ENCODE data around the gene HMCN1.

Gene HMCN1

DNA sequence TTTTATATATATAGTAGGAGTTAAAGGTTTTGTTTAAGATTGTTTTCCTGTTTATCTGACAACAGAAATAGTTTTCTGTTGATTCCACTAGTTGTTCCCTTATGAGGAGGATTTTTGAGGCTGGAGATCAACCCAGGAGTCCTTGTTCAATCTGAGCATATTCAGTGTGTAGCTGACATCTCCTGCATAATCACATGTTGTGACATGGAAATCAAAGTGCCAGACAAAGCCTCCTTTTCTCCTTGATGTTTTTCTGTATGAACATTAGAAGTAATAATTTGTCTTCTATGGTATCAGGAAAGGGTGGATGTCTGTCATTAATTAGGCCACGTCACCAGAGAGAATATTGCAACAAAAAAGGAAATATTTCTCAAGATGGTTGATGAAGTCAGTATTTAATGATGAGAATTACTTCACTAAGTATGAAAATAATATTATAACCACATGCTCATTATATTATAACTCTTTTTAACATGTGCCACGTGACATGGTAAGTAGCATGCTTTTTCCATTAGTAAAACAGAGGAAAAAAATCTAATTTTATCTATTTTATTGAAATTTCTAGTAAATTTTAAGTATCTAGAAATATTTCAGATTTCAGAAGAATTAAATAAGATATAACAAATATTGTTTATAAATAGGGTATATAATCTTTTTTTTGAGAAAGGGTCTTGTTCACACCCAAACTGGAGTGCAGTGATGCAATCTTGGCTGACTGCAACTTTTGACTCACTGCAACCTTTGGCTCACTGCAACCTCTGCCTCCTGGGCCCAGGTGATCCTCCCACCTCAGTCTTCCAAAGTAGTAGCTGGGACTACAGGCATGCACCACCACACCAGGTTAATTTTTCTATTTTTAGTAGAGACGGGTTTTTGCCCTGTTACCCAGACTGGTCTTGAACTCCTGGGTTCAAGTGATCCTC lies 223.5 kb downstream of the HMCN1 start:
- H3K4me3 ChIP-seq (ENCODE audit: low read depth, low read length) = no peak overlapping the region

DNA sequence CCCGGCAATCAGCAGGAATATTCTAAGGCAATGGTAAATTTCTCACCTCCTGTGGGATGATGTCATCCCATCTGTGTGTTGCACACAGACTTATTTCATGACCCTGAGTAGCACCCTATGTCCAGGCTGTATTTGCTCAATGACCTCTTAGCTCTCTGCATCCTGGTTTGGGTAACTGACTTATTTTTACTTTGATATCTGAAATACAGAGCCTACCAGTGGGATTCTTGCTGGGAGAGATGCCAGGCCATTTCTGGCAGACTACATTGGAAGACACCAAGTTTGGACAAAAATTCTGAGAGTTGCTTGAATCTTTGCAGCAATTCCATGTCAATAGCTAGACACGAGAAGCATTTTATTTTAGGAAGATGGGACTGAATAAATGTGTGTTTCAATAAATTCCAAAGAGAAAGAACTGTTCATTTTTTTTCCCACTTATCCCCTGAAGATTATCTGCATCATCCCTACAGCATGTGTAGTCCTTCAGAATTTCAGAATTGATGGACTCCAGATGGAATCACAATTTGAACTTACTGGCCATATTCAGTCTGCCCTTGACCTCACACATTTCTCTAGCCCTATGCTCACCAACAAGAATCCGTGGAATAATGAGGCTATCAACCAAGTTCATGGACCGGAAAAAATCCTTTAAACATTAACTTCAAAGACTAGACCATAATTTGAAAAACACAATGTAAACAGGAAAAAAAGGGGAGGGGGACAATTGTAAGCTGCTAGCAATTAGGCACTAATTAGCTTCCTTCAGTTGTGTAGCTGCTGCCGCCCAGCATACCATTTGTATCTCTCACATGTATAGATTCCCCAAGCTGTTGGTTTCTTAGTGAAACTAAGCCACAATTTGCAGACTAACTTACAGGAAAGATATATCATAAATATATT lies 226.5 kb downstream of the HMCN1 start:
- H3K4me3 ChIP-seq (ENCODE audit: low read depth, low read length) = no peak overlapping the region

DNA sequence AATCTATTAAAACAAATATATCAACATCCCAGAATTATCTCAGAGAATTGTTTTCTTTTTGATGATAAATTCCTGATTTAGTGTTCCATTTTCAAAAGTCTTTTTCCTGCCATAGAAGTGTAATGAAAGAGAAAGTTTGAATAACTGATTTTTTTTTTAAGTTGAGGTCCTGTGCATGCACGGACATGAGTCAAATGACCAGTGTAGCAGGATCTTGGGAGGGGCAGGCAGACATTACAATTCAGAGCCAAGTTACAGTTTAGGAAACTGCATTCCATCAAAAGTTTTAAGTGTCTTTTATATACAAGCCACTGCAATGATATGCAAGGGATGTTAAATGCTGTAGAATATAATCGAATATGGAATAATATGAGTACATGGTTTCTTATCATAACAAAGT lies 227.5 kb downstream of the HMCN1 start:
- H3K4me3 ChIP-seq (ENCODE audit: low read depth, low read length) = no peak overlapping the region

DNA sequence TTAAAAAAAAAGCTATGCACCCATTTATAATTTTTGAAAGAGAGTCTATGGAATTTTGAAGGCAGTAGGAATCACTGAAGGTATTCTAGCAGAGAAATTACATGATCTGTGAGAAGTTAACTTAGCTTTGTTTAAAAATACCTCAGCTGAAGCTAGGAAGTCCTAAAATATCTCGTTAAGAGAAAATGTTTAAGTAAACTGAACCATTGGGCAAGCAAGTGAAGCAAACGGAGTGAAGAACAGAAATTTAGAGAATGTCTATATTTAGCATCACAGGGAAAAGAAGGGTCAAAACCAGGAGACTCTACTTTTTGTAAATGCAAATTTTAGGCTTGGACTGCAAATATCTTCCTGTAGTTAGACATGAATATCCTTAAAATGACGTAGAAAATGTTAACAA lies 230.8 kb downstream of the HMCN1 start:
- no peak overlapping the region for H3K4me3 ChIP-seq (ENCODE audit: low read depth, low read length)

DNA sequence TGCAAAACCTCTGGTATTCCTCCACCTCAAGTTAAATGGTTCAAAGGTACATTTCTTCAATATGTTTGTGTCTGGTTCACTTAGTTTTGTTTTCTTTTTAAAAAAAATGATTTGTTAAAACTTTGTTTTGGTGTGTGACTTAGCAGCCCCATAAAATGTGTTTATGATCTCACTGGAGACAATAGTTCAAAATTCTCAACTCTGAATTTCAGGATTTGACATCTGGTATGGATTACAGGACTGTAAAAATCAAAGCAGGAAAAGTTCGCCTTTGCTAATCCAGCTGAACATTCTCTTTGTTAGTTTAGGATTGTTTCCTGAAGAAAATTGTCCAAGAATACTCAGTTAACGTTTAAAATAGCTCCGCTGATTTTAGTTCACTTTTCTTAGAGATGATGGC lies 231.7 kb downstream of the HMCN1 start:
- H3K4me3 ChIP-seq (ENCODE audit: low read depth, low read length) = no peak overlapping the region

DNA sequence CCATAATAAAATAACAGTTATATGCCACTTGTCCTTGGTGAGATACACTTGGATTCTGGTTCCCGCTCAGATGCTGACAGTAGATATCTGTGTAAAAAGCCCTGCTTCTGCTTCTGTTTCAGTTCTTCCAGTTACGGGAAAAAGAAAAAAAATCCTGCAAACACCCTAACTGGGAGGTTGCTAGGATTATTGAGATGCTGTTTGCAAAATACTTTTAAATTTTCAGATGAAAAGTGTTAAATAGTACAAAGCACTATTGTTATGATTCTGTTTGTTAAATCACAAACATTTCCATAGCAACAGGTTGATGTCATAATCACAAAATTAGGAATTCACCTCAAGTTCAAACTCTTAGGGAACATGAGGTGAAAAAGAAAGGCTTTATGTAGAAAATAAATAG lies 232.3 kb downstream of the HMCN1 start:
- no peak overlapping the region for H3K4me3 ChIP-seq (ENCODE audit: low read depth, low read length)

DNA sequence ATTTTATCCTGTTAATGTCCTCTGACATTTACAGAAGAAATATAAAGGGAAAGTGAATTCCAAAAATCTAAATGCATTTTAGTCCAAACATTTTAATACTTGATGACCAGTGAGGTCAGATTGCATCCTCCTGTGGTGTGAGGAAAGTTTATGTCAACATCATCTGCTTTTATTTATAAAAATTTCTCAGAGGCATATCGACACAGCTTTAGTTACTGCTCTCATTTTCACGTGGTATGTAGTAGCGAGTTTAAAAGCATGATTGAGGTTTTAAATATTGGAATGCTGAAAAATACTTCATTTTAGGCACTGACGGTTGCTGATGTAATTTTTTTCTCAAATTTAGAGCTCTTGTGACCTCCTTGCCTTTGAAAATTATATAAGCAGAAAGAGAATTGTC lies 234.8 kb downstream of the HMCN1 start:
- no peak overlapping the region for H3K4me3 ChIP-seq (ENCODE audit: low read depth, low read length)

DNA sequence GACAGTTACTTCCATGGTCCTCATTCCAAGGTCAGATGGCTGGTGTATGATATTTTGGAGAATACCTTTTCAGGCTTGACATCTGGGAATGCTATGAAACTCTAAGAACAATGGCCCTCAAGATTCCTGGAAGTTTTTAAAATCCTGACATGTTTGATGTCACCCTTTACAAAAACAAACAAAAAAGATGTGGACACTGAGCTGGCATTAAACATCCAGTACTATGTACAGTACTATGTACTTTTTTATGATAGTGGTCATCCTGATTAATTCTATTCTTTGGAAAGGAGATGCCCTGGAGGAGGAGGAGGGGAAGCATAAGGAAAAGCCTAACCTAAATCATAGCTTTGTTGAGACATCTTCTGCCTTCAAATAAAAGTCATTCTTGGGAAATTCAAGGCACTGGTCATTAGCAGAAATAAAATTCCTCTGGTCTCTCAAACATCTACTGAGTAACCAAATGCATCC lies 235.4 kb downstream of the HMCN1 start:
- H3K4me3 ChIP-seq (ENCODE audit: low read depth, low read length) = no peak overlapping the region

DNA sequence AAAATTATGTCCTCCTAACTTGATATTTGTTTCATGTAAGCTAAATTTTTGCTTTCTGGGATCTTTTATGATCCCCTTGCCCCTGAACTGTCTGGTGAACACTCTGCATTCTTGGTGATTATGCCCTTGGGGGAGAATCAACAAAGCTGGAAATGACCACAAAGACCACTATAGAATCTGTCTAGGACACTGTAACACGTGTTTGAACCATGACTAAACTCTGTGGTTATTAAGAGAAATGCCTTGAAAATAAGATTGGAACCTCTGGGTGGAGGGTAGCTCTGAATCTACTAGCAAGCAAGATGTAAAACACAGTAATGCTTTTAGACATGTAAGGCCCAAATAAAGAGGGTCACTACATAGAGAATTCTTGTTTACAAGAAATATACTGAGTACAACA lies 237.5 kb downstream of the HMCN1 start:
- H3K4me3 ChIP-seq (ENCODE audit: low read depth, low read length) = no peak overlapping the region

DNA sequence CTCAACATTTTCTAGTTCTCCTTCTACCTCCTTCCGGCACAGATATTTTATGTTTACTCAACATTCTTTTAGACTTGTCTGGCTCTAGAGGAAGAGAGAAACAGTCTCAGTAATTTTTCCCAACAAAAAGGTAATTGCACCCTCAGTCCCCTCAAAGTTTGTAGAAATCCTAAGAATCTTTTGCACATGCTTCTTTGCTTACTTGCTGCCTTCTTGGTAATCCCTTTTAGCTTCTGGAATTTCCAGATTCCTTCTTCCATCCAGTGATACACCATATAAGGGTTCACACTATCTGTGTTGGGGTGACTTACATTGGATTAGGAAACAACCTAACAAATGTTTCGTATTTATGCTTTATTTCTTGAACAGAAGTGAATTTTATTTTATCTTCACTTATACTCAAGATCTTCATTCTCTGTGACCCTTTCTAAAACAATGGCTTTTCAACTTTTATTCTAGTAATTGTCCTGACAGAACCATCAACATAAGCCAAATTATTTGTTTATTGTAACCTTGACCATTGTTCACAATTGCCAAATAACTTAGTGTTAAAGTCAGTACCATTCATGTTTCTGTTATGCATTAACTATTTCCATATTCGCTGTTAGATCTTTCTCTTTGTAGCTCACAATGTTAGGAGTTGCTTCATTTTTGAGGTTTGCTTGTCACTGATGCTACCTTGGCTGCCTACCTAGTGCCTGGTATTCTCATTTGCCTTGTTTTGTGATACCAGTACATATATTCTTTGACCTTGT lies 238.1 kb downstream of the HMCN1 start:
- H3K4me3 ChIP-seq (ENCODE audit: low read depth, low read length) = no peak overlapping the region

DNA sequence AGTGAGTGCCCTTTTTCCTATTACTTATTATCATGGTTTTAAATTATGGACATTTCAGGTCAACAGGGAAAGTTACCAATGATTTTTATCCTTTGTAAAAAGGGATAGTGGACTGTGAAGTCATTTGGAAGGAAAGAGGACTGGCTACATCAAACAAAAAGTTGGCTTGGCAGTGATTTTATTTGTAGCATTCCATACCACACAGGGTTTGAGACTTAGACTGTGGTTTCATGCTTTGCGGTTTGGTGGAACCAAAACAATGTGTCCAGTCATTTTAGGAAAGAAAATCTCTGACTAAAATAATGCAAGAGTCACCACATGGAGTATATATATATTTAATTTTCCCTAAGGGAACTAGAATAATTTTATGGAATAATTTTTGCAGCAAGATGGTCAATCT lies 239.5 kb downstream of the HMCN1 start:
- no peak overlapping the region for H3K4me3 ChIP-seq (ENCODE audit: low read depth, low read length)

DNA sequence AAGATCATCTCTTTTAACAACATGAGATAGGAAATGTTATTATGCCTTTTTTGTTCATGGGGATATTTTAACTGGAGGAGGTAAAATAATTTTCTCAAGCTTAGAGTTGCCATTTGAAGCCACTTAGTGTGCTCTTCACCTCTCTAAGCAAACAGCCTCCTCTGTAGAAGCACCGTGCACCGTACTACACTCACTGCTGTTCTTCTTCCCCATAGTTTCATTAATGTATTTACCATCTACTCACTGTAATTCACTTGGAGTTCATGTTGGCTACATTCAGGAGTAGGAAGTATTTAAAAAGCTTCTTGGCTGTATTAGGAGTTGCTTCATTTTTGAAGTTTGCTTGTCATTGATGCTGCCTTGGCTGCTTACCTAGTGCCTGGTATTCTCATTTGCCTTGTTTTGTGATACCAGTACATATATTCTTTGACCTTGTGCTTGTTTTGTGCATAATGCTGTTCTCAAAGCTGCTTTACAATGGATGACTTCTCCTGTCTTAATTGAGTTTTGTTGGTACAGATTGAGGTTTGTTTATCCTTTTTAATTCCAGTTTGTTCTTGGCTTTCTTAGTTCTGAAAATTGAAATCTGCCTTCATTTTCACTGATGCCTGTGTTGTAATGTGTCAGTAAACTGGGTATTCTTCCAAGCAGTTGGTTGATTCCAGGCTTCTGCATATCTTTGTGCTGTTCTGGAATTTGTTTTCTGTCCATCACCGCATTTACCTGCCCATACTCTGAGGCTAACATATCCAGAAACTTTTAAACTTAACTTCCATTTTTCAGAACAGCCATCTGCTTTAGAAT lies 240.4 kb downstream of the HMCN1 start:
- no peak overlapping the region for H3K4me3 ChIP-seq (ENCODE audit: low read depth, low read length)

DNA sequence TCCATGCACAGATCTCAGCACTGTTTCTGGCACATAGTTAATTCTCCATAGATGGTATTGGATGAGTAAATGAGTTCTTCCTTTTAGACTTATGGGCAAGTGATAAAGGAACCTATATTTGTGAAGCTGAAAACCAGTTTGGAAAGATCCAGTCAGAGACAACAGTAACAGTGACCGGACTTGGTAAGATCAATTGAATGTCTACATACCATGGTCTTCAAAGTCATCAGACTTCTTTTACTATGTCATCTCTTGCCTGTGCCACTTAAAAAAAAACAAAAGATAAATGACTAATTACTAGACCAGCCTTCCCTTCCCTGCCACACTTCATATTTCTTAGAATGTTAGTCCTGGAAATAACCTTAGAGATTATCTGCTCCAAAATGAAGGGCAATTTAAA lies 246.7 kb downstream of the HMCN1 start:
- no peak overlapping the region for H3K4me3 ChIP-seq (ENCODE audit: low read depth, low read length)

DNA sequence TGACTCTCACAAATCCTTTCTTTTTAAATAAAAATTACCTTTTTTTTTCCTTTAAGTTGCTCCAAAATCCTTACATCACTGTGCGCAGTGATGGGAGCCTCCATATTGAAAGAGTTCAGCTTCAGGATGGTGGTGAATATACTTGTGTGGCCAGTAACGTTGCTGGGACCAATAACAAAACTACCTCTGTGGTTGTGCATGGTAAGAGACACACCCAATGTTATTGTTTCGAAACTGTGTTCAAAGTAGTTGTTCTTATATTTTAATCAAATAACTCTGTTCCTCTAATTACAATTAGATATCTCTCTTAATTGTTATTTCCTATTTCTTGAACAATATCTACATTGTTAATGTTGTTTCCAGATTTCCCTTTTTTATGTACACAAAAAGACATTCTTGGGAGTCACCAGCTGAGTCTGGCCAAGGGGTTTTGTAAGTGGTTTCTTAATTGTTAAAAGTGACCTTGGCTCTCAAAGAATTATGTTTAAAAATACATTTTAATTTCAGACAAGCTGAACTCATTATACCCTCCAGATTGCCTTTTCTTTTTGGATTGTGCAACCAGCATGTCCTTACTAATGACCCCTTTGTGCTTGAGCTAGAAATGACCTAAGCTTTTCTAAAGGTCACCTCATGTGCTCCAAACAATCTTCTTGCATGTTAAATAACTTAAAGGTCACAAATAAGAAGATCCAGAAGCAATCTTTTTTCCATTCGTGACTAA lies 250.1 kb downstream of the HMCN1 start:
- no peak overlapping the region for H3K4me3 ChIP-seq (ENCODE audit: low read depth, low read length)

DNA sequence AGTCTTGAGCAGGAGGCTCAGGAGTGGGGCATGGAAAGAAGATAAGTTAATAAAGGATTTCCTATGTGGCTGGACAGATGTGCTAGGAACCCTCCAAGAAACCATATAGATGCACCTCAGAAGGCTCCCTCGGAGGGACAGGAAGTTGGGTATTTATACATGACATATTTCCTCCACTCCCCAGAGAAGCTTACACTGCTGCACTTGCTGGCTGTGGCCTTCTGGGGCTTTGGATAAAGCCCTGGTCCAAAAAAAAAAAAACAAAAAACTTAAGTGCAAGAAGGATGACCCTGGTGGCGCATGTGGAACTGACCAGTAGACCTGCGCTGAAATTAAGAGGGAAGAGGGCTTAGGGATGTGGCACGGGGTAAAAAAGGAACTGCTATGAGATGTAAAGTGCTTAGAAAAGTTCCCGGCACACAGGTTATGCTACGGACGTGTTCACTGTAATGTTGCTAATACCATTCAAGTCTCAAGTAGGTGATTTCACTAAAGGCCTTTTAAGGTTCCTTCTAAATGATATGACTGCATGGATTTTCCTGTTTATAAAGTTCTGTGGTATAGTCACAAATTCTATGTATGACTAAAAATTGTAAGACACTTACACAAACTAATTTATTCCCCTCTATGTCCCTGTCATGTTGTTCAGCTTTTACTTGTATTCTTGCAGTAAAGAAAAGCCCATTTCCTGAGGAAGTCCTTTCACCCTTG lies 253.6 kb downstream of the HMCN1 start:
- no peak overlapping the region for H3K4me3 ChIP-seq (ENCODE audit: low read depth, low read length)

DNA sequence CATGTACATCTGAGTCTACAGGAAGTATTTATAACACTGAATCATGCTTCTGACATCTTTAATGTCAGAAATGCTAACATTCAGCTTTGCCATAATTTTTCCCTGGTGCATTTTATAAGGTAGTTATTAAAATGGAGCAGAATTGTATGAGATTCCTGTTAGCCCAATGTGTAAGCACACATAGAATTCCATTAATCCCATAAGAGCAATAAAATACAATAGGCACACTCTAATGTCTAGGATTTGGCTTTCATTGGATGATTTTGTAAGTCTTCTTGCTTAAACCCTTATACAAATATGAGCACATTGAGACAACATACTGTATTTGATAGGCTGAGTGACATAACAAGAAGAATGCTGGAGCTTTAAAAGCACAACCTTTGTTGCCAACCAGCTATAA lies 256.4 kb downstream of the HMCN1 start:
- no peak overlapping the region for H3K4me3 ChIP-seq (ENCODE audit: low read depth, low read length)

DNA sequence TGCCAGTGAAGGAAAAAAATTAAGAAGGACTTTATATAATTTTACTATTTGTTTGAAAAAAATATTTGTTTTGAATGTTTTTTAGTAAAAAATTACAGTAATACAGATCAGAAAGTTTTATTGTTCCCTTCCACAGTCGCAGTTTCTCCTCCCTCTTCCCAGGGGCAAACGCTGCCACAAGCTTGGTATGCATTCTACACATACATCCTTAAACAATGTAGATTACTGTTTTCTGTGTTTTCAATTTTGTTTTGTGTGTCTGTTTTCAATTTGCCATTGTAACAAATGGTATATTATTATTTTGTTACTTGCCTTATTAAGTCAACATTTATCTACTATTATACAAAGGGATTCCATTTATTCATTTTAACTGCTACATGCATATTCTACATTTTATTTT lies 257.1 kb downstream of the HMCN1 start:
- H3K4me3 ChIP-seq (ENCODE audit: low read depth, low read length) = no peak overlapping the region

DNA sequence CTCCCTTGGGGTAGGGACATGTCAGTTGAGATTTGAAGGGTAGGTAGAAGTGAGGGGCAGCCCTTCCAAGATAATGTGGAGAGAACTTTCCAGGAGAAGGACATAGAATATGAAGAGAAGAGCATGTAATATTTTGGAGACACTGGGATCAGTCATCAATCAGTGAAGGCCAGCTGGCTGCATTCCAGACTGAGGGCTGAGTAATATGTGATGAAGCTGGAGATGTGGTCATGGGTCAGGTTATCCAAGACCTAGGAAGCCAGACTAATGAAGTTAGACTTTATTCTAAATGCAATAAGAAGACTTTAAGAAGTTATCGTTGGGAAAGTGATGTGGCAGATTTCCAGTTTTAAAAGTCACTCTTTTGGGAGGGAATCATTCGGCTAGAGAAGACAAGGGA lies 262.0 kb downstream of the HMCN1 start:
- no peak overlapping the region for H3K4me3 ChIP-seq (ENCODE audit: low read depth, low read length)

DNA sequence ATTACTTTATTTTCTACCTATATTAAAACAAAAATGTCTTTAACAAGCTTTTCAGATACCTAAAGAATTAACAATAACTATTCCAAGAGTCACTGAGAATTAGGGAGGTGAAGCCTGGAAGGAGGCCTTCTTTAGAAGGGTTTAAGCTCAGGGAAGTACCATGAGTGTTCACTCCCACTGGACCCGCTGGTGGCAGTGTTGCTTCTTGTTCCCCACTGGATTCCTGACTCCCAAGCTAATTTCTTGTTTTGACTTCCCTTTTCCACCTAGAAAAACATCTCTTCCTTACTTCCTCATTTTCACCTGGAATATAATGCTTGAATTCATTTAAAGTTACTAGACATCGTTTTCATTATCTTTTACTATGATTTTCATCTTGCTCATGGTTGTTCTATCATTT lies 264.2 kb downstream of the HMCN1 start:
- H3K4me3 ChIP-seq (ENCODE audit: low read depth, low read length) = no peak overlapping the region
